T-helper 1 cell treated with Interleukin-12 subunit alpha and Interleukin-12 subunit beta and Interleukin-4 antibody, amounts not matched to agents 30 μg/mL and 1 μg/mL, for 36 hours (primary cell): ENCODE data around the gene SPAG17.
"Not testable (repeated sequence)": the region's sequence is repeated elsewhere in the genome, so short reads cannot be mapped to it uniquely, and the experiment has no call there.

ENCODE experiments used
- H3K27ac Mint-ChIP-seq: one replicate; pipeline ENCODE4 v1.8.0; 2021; ENCODE audit warnings: mild to moderate bottlenecking, mixed read lengths
- H3K27me3 Mint-ChIP-seq: one replicate; pipeline ENCODE4 v1.8.0; 2021; ENCODE audit warnings: low read depth, mixed read lengths
- H3K36me3 Mint-ChIP-seq: one replicate; pipeline ENCODE4 v1.8.0; 2021; ENCODE audit warnings: low read depth, mixed read lengths
- H3K4me1 Mint-ChIP-seq: one replicate; pipeline ENCODE4 v1.8.0; 2021; ENCODE audit warnings: low read depth, mixed read lengths
- H3K4me3 Mint-ChIP-seq: one replicate; pipeline ENCODE4 v1.8.0; 2021; ENCODE audit warnings: mild to moderate bottlenecking, moderate library complexity, mixed read lengths
- H3K9me3 Mint-ChIP-seq: one replicate; pipeline ENCODE4 v1.8.0; 2021; ENCODE audit warnings: mixed read lengths

SPAG17 gene

GRCh38 chr1:117928881-117929342 is 256.1 kb downstream of the SPAG17 start:
- Mint-ChIP-seq H3K9me3 (no peaks in the 10 kb centered on the region), H3K4me1 (peaks cover 46% of the 10 kb centered on the region), H3K27me3 (peaks cover 5% of the 10 kb centered on the region), H3K27ac (peak overlapping the region; percentile 91), H3K36me3 (peaks cover 18% of the 10 kb centered on the region), H3K4me3 (peak overlapping the region; percentile 97)

- no peaks in the 10 kb centered on the region for H3K9me3 Mint-ChIP-seq
- H3K4me1 Mint-ChIP-seq = peaks cover 30% of the 10 kb centered on the region
- H3K27me3 Mint-ChIP-seq = peaks cover 5% of the 10 kb centered on the region
- H3K36me3 Mint-ChIP-seq = peaks cover 15% of the 10 kb centered on the region
- H3K4me3 Mint-ChIP-seq = no peak overlapping the region
- peak overlapping the region; percentile 4 for H3K27ac Mint-ChIP-seq
Measured at GRCh38 chr1:117925981-117926380, 259.0 kb downstream of the SPAG17 start.

GRCh38 chr1:117922717-117923116 is 262.3 kb downstream of the SPAG17 start:
- H3K4me3 Mint-ChIP-seq, H3K27ac Mint-ChIP-seq, H3K9me3 Mint-ChIP-seq, H3K4me1 Mint-ChIP-seq, H3K27me3 Mint-ChIP-seq, H3K36me3 Mint-ChIP-seq: not testable (repeated sequence)

GRCh38 chr1:117921991-117922390 is 263.0 kb downstream of the SPAG17 start:
- peaks cover 4% of the 10 kb centered on the region for H3K27me3 Mint-ChIP-seq
- no peaks in the 10 kb centered on the region for H3K9me3 Mint-ChIP-seq

GRCh38 chr1:117919376-117919775 is 265.7 kb downstream of the SPAG17 start:
- Mint-ChIP-seq H3K36me3 (peaks cover 24% of the 10 kb centered on the region), H3K27me3 (no peaks in the 10 kb centered on the region), H3K4me3 (no peak overlapping the region), H3K27ac (no peak overlapping the region), H3K4me1 (peaks cover 2% of the 10 kb centered on the region), H3K9me3 (peaks cover 7% of the 10 kb centered on the region)

More at GRCh38 chr1:117921991-117922390, 263.0 kb downstream of the SPAG17 start:
- H3K36me3 Mint-ChIP-seq = peaks cover 8% of the 10 kb centered on the region
- peaks cover 7% of the 10 kb centered on the region for H3K4me1 Mint-ChIP-seq
- no peak overlapping the region for H3K4me3 Mint-ChIP-seq
- H3K27ac Mint-ChIP-seq = no peak overlapping the region

- Mint-ChIP-seq H3K36me3 (peaks cover 39% of the 10 kb centered on the region), H3K27ac (no peak overlapping the region), H3K4me3 (no peak overlapping the region), H3K27me3 (no peaks in the 10 kb centered on the region), H3K4me1 (peaks cover 5% of the 10 kb centered on the region), H3K9me3 (peaks cover 13% of the 10 kb centered on the region)
Measured at GRCh38 chr1:117911051-117911450, 274.0 kb downstream of the SPAG17 start.

GRCh38 chr1:117905019-117905418 is 280.0 kb downstream of the SPAG17 start:
- no peaks in the 10 kb centered on the region for H3K9me3 Mint-ChIP-seq
- no peak overlapping the region for H3K27ac Mint-ChIP-seq
- no peaks in the 10 kb centered on the region for H3K27me3 Mint-ChIP-seq
- peaks cover 4% of the 10 kb centered on the region for H3K4me1 Mint-ChIP-seq
- H3K36me3 Mint-ChIP-seq = peaks cover 34% of the 10 kb centered on the region
- no peak overlapping the region for H3K4me3 Mint-ChIP-seq

- Mint-ChIP-seq H3K36me3 (peaks cover 34% of the 10 kb centered on the region), H3K9me3 (no peaks in the 10 kb centered on the region), H3K4me1 (peaks cover 4% of the 10 kb centered on the region), H3K27ac (no peak overlapping the region), H3K27me3 (no peaks in the 10 kb centered on the region), H3K4me3 (no peak overlapping the region)
Measured at GRCh38 chr1:117904485-117904884, 280.5 kb downstream of the SPAG17 start.
